GM12878 (cell line): ENCODE measurements around the gene POLDIP3. TPM values are rescaled to one million over a fixed set of nuclear protein-coding genes. Genes with fewer than 3 reads are reported as not detected.

Experiments
- PKNOX1 ChIP-seq: fragments of 450-650 bp; IDR thresholded peaks from 2 replicates; pipeline ENCODE4 v1.6.1; 2016; ENCODE audit warnings: mild to moderate bottlenecking
- polyA plus RNA-seq, 11 experiments: library from polyadenylated mRNA; depleted of rRNA in 4 of 11; unstranded in 6 of 11; stranded (reverse) in 5 of 11; fragments of >200 nt; fragmentation: Nextera tagmentation in 4 of 11; fragmentation: Illumina TruSeq in 1 of 11; extraction: Ambion mirVana in 4 of 11; extraction: Trizol in 1 of 11; gene quantifications; 1 replicate in 1 of 11; 2 replicates in 10 of 11; pipeline versions ENCODE4 v1.2.1 to v1.2.3, GENCODE V29; 2011 to 2016; ENCODE audit warnings: inconsistent platforms in 2 of 11, missing spikeins in 2 of 11, low read depth in 1 of 11
- total RNA-seq, 4 experiments: library from RNA; depleted of rRNA in 3 of 4; stranded (reverse); fragments of >200 nt in 3 of 4; fragmentation: Illumina TruSeq in 1 of 4; extraction: Trizol in 1 of 4; gene quantifications; 2 replicates each; pipeline versions ENCODE4 v1.2.1 to v1.2.3, GENCODE V29; 2013 to 2021
- TF ChIP-seq, protein P1 (sequence below), 3 experiments: IDR thresholded peaks in 2 of 3; conservative IDR thresholded peaks in 1 of 3; 2 replicates each; pipeline ENCODE4 v1.5.1; 2011; ENCODE audit warnings: low read depth in 3 of 3, low read length in 3 of 3, mild to moderate bottlenecking in 3 of 3, control low read depth in 2 of 3, moderate library complexity in 2 of 3, inconsistent platforms in 1 of 3, mixed read lengths in 1 of 3; ENCODE audit not compliant: control insufficient read depth in 2 of 3, insufficient read depth in 1 of 3; ENCODE audit errors: extremely low read depth in 1 of 3
- TF ChIP-seq, protein P2 (sequence below): IDR thresholded peaks from 2 replicates; pipeline ENCODE4 v1.6.1; 2012; ENCODE audit warnings: improper control_type of control experiment, low read depth, low read length; ENCODE audit not compliant: insufficient replicate concordance

Gene POLDIP3
- total and polyA plus RNA-seq, 10 of the 15 experiments (the other 5 are each of a cell fraction or from before 2014, with no cell fraction given) = 14.8 to 60.2 (median 49.5) TPM

GRCh38 chr22:42586381-42586780 lies 28.3 kb downstream of the POLDIP3 start (continued):
- TF ChIP-seq, protein P1, sequence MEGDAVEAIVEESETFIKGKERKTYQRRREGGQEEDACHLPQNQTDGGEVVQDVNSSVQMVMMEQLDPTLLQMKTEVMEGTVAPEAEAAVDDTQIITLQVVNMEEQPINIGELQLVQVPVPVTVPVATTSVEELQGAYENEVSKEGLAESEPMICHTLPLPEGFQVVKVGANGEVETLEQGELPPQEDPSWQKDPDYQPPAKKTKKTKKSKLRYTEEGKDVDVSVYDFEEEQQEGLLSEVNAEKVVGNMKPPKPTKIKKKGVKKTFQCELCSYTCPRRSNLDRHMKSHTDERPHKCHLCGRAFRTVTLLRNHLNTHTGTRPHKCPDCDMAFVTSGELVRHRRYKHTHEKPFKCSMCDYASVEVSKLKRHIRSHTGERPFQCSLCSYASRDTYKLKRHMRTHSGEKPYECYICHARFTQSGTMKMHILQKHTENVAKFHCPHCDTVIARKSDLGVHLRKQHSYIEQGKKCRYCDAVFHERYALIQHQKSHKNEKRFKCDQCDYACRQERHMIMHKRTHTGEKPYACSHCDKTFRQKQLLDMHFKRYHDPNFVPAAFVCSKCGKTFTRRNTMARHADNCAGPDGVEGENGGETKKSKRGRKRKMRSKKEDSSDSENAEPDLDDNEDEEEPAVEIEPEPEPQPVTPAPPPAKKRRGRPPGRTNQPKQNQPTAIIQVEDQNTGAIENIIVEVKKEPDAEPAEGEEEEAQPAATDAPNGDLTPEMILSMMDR (IDR thresholded peaks at IDR 0.05 in 2 of 3, conservative IDR thresholded peaks at IDR 0.05 in 1 of 3; ENCODE audit: control insufficient read depth in 2 of 3, extremely low read depth in 1 of 3, insufficient read depth in 1 of 3, low read depth in 3 of 3, low read length in 3 of 3) = no peak
- TF ChIP-seq, protein P2, sequence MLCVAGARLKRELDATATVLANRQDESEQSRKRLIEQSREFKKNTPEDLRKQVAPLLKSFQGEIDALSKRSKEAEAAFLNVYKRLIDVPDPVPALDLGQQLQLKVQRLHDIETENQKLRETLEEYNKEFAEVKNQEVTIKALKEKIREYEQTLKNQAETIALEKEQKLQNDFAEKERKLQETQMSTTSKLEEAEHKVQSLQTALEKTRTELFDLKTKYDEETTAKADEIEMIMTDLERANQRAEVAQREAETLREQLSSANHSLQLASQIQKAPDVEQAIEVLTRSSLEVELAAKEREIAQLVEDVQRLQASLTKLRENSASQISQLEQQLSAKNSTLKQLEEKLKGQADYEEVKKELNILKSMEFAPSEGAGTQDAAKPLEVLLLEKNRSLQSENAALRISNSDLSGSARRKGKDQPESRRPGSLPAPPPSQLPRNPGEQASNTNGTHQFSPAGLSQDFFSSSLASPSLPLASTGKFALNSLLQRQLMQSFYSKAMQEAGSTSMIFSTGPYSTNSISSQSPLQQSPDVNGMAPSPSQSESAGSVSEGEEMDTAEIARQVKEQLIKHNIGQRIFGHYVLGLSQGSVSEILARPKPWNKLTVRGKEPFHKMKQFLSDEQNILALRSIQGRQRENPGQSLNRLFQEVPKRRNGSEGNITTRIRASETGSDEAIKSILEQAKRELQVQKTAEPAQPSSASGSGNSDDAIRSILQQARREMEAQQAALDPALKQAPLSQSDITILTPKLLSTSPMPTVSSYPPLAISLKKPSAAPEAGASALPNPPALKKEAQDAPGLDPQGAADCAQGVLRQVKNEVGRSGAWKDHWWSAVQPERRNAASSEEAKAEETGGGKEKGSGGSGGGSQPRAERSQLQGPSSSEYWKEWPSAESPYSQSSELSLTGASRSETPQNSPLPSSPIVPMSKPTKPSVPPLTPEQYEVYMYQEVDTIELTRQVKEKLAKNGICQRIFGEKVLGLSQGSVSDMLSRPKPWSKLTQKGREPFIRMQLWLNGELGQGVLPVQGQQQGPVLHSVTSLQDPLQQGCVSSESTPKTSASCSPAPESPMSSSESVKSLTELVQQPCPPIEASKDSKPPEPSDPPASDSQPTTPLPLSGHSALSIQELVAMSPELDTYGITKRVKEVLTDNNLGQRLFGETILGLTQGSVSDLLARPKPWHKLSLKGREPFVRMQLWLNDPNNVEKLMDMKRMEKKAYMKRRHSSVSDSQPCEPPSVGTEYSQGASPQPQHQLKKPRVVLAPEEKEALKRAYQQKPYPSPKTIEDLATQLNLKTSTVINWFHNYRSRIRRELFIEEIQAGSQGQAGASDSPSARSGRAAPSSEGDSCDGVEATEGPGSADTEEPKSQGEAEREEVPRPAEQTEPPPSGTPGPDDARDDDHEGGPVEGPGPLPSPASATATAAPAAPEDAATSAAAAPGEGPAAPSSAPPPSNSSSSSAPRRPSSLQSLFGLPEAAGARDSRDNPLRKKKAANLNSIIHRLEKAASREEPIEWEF = no peak
- TF ChIP-seq PKNOX1 = no peak
